ENCODE measurements around the gene NEGR1. TPM values are rescaled to one million over a fixed set of nuclear protein-coding genes. Genes with fewer than 3 reads are reported as not detected.

The NEGR1 gene
- total and polyA plus RNA-seq, 2 experiments from 2014 or later: 0.57 to 0.94 TPM

DNA sequence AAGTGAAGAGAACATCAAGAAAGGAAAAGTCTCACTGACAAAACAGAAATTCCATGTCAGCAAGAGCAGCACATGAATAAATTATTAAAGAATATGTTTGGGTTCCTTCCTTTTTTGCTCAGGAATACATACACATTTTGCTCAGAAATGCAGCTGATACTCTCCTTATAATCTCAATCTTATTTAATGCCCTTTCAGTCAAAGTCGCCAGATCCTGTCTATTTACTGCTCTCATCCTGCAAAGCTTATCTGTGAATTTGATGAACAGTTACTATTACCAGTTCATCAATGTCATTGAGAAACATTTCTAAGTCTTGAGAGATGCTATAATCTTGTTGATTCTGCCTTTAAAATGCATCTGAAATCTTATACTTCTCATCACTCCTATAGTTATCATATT lies 658.5 kb downstream of the NEGR1 start:
- Histone ChIP-seq H3K27ac (ENCODE audit: low read depth) (no peak overlapping the region), H3F3A (replicated peaks; ENCODE audit: low read depth) (no peaks in the 10 kb centered on the region), H3K4me1 (ENCODE audit: insufficient read depth) (no peaks in the 10 kb centered on the region), H3K4me3 (no peak overlapping the region), H2AFZ (no peak overlapping the region), H3K27me3 (ENCODE audit: insufficient read depth) (no peaks in the 10 kb centered on the region), H3K9me2 (ENCODE audit: insufficient read depth) (no peaks in the 10 kb centered on the region), H4K20me1 (replicated peaks; ENCODE audit: insufficient read depth) (no peaks in the 10 kb centered on the region), H3K4me2 (no peak overlapping the region), H3K36me3 (ENCODE audit: insufficient read depth) (no peaks in the 10 kb centered on the region), H3K79me2 (replicated peaks; ENCODE audit: insufficient read depth) (no peaks in the 10 kb centered on the region)
- Mint-ChIP-seq H3K4me1 (no peaks in the 10 kb centered on the region), H3K27ac (no peak overlapping the region), H3K9me3 (peaks cover 8% of the 10 kb centered on the region; the same call in 2 of the 3 replicates), H3K4me3 (no peak overlapping the region), H3K36me3 (ENCODE audit: low read depth) (no peaks in the 10 kb centered on the region; the same call in 1 of the 3 replicates), H3K27me3 (ENCODE audit: insufficient read depth, low read depth, poor library complexity) (peaks cover 4% of the 10 kb centered on the region)
- ATAC-seq (no peak), DNase-seq (ENCODE audit: low spot score) (no peak)
- TF ChIP-seq EZH2phosphoT487 (IDR thresholded peaks at IDR 0.05; ENCODE audit: unreplicated experiment): no peak
- TF ChIP-seq EZH2 (IDR thresholded peaks at IDR 0.05; ENCODE audit: low read depth, unreplicated experiment): no peak
- no peak for TF ChIP-seq JUNB (IDR thresholded peaks at IDR 0.05; ENCODE audit: unreplicated experiment)
- TF ChIP-seq, protein P1, sequence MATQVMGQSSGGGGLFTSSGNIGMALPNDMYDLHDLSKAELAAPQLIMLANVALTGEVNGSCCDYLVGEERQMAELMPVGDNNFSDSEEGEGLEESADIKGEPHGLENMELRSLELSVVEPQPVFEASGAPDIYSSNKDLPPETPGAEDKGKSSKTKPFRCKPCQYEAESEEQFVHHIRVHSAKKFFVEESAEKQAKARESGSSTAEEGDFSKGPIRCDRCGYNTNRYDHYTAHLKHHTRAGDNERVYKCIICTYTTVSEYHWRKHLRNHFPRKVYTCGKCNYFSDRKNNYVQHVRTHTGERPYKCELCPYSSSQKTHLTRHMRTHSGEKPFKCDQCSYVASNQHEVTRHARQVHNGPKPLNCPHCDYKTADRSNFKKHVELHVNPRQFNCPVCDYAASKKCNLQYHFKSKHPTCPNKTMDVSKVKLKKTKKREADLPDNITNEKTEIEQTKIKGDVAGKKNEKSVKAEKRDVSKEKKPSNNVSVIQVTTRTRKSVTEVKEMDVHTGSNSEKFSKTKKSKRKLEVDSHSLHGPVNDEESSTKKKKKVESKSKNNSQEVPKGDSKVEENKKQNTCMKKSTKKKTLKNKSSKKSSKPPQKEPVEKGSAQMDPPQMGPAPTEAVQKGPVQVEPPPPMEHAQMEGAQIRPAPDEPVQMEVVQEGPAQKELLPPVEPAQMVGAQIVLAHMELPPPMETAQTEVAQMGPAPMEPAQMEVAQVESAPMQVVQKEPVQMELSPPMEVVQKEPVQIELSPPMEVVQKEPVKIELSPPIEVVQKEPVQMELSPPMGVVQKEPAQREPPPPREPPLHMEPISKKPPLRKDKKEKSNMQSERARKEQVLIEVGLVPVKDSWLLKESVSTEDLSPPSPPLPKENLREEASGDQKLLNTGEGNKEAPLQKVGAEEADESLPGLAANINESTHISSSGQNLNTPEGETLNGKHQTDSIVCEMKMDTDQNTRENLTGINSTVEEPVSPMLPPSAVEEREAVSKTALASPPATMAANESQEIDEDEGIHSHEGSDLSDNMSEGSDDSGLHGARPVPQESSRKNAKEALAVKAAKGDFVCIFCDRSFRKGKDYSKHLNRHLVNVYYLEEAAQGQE (IDR thresholded peaks at IDR 0.05; ENCODE audit: unreplicated experiment): no peak
- TF ChIP-seq, protein P2, sequence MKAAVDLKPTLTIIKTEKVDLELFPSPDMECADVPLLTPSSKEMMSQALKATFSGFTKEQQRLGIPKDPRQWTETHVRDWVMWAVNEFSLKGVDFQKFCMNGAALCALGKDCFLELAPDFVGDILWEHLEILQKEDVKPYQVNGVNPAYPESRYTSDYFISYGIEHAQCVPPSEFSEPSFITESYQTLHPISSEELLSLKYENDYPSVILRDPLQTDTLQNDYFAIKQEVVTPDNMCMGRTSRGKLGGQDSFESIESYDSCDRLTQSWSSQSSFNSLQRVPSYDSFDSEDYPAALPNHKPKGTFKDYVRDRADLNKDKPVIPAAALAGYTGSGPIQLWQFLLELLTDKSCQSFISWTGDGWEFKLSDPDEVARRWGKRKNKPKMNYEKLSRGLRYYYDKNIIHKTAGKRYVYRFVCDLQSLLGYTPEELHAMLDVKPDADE (IDR thresholded peaks at IDR 0.05): no peak
- TF ChIP-seq POLR2AphosphoS5 (IDR thresholded peaks at IDR 0.05; ENCODE audit: low read depth): no peak
- no peak for TF ChIP-seq ZNF462 (CRISPR knock-in tag; IDR thresholded peaks at IDR 0.05)
- no peak for TF ChIP-seq NANOG (IDR thresholded peaks at IDR 0.05; ENCODE audit: borderline replicate concordance)
- no peak for TF ChIP-seq STAT1 (IDR thresholded peaks at IDR 0.05; ENCODE audit: unreplicated experiment)
- TF ChIP-seq CREB1 (CRISPR knock-in tag; IDR thresholded peaks at IDR 0.05; ENCODE audit: low read depth): no peak

All from GM23338 (cell line).